Measurements from ENCODE around the gene OLFM2.
"Not testable (repeated sequence)": the region's sequence is repeated elsewhere in the genome, so short reads cannot be mapped to it uniquely, and the experiment has no call there.

OLFM2 gene

GRCh38 chr19:9936326-9937000 is at the start of gene OLFM2:
OLFM2 (minus strand) TSS chr19:9936515; CDS start chr19:9936366, 149 bp downstream.
- DNase-seq (ENCODE audit: low read depth in 2 of 3, low spot score in 1 of 3): no peak

DNA sequence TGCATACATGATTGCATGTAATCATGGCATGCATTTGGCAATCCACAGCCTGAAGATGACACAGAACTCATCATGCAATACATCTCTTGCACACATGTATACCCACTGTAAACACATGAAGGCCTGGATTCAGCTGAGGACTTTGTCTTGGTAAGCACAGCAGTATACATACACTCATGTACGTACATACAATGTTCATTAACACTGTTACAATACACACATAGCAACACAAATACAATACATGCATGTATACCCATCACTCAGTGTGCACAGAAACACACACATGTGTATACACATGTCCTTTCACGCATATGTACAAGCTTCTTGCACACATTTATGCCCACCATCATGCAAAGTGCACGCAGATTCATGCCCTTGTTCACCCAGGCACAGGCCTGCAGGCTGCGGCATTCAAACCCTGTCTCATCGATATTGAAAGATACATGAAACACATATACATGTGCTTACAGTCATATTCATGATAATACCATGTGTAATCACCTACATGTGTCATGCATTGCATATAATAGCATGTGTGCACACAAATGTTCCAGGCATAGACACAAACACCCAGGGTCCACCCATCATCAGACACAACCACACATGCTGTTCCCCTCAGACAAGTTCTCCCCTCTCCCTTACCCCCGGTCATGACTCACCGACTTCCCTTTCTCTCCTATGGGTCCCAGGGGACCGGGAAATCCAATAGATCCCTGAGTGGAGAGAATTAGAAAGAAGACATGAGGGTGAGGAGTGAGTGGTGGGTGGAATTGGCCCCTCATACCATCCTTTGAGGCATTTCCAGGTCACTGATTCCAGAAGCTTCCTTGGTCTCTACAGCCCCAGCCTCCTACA is 45.3 kb upstream of the OLFM2 start:
- DNase-seq (ENCODE audit: low read depth in 2 of 3, low spot score in 1 of 3): no peak

- DNase-seq (ENCODE audit: low read depth in 2 of 3, low spot score in 1 of 3): no peak
Observed at GRCh38 chr19:9972103-9972502, 35.8 kb upstream of the OLFM2 start.

DNA sequence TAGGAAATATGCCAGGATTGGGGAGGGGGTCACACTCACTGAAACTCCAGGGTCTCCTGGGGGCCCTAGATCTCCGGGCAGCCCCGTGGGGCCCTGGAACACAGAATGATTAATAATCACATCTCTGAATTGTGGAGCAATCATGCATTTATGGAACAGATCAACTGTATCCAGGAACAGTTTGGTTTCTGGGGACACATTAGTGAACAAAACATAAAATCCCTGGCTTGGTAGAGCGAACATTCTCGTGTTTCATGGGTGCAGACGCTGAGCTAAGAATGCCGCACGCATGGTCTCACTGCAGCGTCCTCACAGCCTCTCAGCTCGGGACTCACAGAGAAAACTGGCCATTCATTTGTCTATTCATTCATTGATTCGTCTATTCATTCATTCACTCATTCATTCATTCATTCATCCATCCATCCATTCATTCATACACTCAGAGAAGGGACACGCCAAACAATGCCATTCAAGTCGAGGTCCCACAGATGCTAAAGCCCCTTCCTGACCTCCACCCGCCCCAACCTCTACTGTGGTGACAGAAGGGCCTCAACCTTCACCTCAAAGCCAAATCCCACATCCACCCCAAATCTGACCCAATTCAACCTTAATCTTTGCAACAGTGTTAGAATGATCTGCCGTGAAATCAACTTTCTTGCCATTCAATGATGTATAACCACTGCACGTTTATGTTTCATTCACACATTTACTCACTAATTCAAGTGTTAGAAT is 35.0 kb upstream of the OLFM2 start:
- no peak for DNase-seq (ENCODE audit: low read depth in 2 of 3, low spot score in 1 of 3)

- no peak for DNase-seq (ENCODE audit: low read depth in 2 of 3, low spot score in 1 of 3)
Observed at GRCh38 chr19:9970481-9970880, 34.2 kb upstream of the OLFM2 start.

DNA sequence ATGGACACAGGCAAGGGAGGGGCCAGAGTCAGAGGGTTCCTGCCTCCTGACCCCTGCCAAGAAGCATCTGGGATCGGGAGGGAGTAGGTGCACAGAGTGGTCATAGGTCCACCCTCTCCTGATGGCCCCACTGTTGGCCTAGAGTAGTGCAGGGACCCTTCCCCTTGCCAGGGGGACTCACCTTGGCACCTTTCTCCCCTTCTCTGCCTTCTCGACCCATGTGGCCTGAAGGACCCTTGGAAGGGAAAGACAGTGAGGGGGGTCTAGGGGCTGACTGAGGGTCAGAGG is 33.3 kb upstream of the OLFM2 start:
- DNase-seq (ENCODE audit: low read depth in 2 of 3, low spot score in 1 of 3): no peak

DNA sequence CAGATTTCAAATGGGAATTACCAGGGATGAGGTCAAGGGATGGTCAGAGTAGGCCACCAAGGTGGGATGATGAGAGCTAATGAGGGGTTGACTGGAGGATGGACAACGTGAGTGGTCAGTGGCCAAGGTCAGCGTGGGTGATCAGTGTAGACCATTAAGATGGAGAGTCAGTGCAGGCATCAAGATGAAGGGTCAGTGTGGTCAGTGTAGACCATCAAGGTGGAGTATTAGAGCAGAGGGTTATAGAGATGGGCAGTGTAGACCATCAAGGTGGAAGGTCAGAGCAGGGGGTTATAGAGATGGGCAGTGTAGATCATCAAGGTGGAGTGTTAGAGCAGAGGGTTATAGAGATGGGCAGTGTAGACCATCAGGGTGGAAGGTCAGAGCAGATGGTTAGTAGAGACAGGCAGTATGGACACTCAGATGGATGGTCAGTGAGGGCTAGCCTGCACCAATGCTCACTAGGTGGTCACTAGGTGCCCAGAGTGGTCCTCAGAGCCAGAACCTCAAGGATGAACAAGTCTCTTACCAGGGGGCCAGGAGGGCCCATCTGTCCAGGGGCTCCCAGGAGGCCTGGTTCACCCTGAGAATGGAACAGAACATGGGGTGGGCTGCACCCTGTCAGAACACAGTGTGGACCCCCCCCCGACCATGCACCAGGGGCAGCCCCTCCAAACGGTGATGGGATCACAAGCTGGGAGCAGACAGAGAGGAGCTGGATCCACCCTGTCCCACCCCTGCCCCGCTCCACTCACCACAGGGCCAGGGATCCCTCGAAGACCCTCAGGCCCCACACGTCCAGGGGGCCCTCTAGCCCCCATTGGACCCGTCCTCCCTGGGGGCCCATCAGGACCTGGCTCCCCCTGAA is 32.7 kb upstream of the OLFM2 start:
- no peak for DNase-seq (ENCODE audit: low read depth in 2 of 3, low spot score in 1 of 3)

- no peak for DNase-seq (ENCODE audit: low read depth in 2 of 3, low spot score in 1 of 3)
Observed at GRCh38 chr19:9967326-9967725, 31.0 kb upstream of the OLFM2 start.

- DNase-seq (ENCODE audit: low read depth in 2 of 3, low spot score in 1 of 3): no peak
Observed at GRCh38 chr19:9966448-9966847, 30.1 kb upstream of the OLFM2 start.

DNA sequence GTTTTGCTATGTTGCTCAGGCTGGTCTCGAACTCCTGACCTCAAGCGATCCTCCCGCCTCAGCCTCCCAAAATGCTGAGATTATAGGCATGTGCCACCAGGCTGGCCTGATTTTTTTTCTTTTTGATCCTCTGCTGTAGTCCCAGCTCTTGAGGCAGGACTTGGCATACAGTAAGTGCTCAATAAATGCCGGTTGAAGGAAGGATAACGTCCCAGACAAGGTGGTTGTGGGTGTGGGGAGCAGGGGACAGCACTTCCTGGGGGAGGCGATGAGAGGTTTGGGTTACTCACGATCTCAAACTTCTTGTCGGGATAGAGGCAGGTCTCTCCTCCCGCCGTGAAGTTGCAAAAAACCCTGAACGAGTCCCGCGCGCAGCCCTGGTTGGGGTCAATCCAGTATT is 29.7 kb upstream of the OLFM2 start:
- no peak for DNase-seq (ENCODE audit: low read depth in 2 of 3, low spot score in 1 of 3)

- no peak for DNase-seq (ENCODE audit: low read depth in 2 of 3, low spot score in 1 of 3)
Observed at GRCh38 chr19:9962623-9963290, 26.4 kb upstream of the OLFM2 start.

- DNase-seq (ENCODE audit: low read depth in 2 of 3, low spot score in 1 of 3): no peak
Observed at GRCh38 chr19:9961103-9961502, 24.8 kb upstream of the OLFM2 start.

GRCh38 chr19:9958379-9958821 is 22.1 kb upstream of the OLFM2 start:
- no peak for DNase-seq (ENCODE audit: low read depth in 2 of 3, low spot score in 1 of 3)

DNA sequence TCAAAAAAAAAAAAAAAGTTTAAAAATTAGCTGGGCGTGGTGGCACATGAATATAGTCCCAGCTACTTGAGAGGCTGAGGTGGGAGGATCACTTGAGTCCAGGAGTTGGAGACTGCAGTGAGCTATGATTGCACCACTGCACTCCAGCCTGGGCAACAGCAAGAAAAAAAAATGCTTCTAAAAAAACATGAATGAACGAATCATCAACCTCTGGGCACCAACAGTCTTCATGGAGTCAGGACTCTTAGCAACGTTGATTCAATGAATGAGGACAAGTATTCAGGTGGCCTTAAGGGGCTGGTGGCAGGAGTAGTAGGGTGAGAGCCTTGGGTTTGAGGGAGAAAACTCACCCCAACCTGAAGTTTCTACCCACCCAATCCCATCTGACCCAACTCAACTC is 20.6 kb upstream of the OLFM2 start:
- DNase-seq (ENCODE audit: low read depth in 2 of 3, low spot score in 1 of 3): no peak

DNA sequence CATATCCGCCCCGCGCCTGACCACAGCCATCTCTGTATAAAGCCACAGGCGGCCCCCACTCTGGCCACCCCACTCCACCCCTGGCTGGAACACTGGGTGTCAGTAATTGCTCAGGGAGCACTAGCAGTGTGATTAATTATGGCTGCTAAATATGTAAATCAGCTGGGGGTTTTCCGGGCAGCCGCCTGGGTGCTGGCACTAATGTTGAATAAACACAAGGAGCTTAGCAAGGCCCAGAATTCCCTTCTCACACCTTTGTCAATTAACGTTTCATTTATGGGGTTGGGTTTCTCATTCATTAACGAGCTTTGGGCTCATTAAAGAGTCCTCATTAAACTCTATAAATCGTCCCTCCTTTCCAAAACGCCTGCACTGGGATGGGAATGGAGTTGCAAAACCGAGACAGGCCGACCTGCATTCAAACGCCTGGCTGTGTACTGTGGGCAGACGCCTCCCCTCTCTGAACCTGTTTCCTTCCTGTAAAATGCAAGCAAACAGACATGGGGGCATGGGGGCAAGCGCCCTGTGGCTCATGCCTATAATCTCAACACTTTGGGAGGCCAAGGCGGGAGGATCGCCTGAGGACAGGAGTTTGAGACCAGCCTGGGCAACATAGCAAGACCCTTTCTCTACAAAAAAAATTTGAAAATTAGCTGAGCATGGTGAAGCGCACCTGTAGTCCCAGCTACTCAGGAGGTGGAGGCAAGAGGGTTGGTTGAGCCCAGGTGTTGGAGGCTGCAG is 17.7 kb upstream of the OLFM2 start:
- no peak for DNase-seq (ENCODE audit: low read depth in 2 of 3, low spot score in 1 of 3)

- no peak for DNase-seq (ENCODE audit: low read depth in 2 of 3, low spot score in 1 of 3)
Observed at GRCh38 chr19:9952276-9952675, 16.0 kb upstream of the OLFM2 start.

DNA sequence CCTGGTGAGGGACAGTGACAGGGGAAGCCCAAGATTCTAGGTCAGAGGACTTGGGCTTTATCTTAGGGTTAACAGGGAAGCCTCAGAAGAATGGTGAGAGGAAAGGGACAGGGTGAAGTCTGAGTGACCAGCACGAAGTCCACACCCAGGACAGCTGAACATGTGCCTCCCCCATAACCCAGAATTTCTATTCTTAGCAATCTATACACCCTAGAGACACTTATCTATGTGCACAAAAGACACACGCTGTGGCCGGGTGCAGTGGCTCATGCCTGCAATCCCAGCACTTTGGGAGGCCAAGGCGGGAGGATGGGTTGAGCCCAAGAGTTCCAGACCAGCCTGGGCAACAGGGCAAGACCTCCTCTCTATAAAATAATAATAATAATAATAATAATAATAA is 11.1 kb upstream of the OLFM2 start:
- no peak for DNase-seq (ENCODE audit: low read depth in 2 of 3, low spot score in 1 of 3)

GRCh38 chr19:9946528-9947125 is 10.3 kb upstream of the OLFM2 start:
- DNase-seq (ENCODE audit: low read depth in 2 of 3, low spot score in 1 of 3): not testable (repeated sequence)

GRCh38 chr19:9945319-9945966 is 9.1 kb upstream of the OLFM2 start:
- DNase-seq (ENCODE audit: low read depth in 2 of 3, low spot score in 1 of 3): no peak

Data from stimulated activated CD4-positive, alpha-beta T cell treated with anti-CD3 and anti-CD28 coated beads, Interleukin-12 subunit alpha, Interleukin-12 subunit beta, amount 100 ng/mL, for 48 hours (primary cell).